Effector memory CD4-positive, alpha-beta T cell (primary cell): ENCODE results near the gene COL12A1.

ENCODE experiments used
- DNase-seq, 3 donors: peaks; one replicate each; pipeline ENCODE4 v3.0.0-alpha.2; 2020
- H3K27ac ChIP-seq: 2 replicates; pipeline ENCODE4 v1.7.0; 2013; ENCODE audit warnings: mild to moderate bottlenecking, low read length, moderate library complexity; ENCODE audit not compliant: insufficient read depth, poor library complexity, severe bottlenecking
- H3K27me3 ChIP-seq: replicated peaks from 2 replicates; pipeline ENCODE4 v1.7.0; 2013; ENCODE audit warnings: mild to moderate bottlenecking, low read length; ENCODE audit not compliant: insufficient read depth, control insufficient read depth, poor library complexity, severe bottlenecking
- H3K36me3 ChIP-seq: 2 replicates; pipeline ENCODE4 v1.7.0; 2013; ENCODE audit warnings: mild to moderate bottlenecking, low read length, moderate library complexity; ENCODE audit not compliant: control insufficient read depth, insufficient read depth
- H3K4me1 ChIP-seq: 2 replicates; pipeline ENCODE4 v1.7.0; 2013; ENCODE audit warnings: low read length, mild to moderate bottlenecking; ENCODE audit not compliant: control insufficient read depth, insufficient read depth, poor library complexity, severe bottlenecking
- H3K4me3 ChIP-seq: 2 replicates; pipeline ENCODE4 v1.7.0; 2013; ENCODE audit warnings: low read length, low read depth, mild to moderate bottlenecking; ENCODE audit not compliant: insufficient read depth, poor library complexity, severe bottlenecking
- H3K9me3 ChIP-seq: 2 replicates; pipeline ENCODE4 v1.7.0; 2013; ENCODE audit warnings: mild to moderate bottlenecking, low read length, moderate library complexity; ENCODE audit not compliant: control insufficient read depth

The COL12A1 gene

GRCh38 chr6:75213732-75214131, 7.9 kb upstream of the COL12A1 start:
- Histone ChIP-seq H3K4me1 (peaks cover 1% of the 10 kb centered on the region), H3K36me3 (no peaks in the 10 kb centered on the region), H3K9me3 (no peaks in the 10 kb centered on the region), H3K27ac (no peak overlapping the region), H3K27me3 (peaks cover 2% of the 10 kb centered on the region), H3K4me3 (no peak overlapping the region)
- no peak for DNase-seq

- Histone ChIP-seq H3K9me3 (no peaks in the 10 kb centered on the region), H3K27ac (no peak overlapping the region), H3K4me3 (no peak overlapping the region), H3K27me3 (peaks cover 8% of the 10 kb centered on the region), H3K36me3 (no peaks in the 10 kb centered on the region), H3K4me1 (peaks cover 7% of the 10 kb centered on the region)
- DNase-seq = no peak
These were observed 7.3 kb upstream of the COL12A1 start for GRCh38 chr6:75213112-75213511.

GRCh38 chr6:75211920-75212590, 6.2 kb upstream of the COL12A1 start:
- Histone ChIP-seq H3K4me1 (peaks cover 17% of the 10 kb centered on the region), H3K27me3 (peaks cover 18% of the 10 kb centered on the region)
- no peak for DNase-seq

GRCh38 chr6:75210885-75211739, 5.3 kb upstream of the COL12A1 start:
- DNase-seq = peak in 1 of 3 donors; percentile 44
- Histone ChIP-seq H3K27me3 (peaks cover 27% of the 10 kb centered on the region), H3K36me3 (no peaks in the 10 kb centered on the region), H3K4me1 (peaks cover 23% of the 10 kb centered on the region), H3K9me3 (no peaks in the 10 kb centered on the region), H3K4me3 (no peak overlapping the region), H3K27ac (no peak overlapping the region)

More at GRCh38 chr6:75211920-75212590, 6.2 kb upstream of the COL12A1 start:
- Histone ChIP-seq H3K27ac (no peak overlapping the region), H3K36me3 (no peaks in the 10 kb centered on the region), H3K4me3 (no peak overlapping the region), H3K9me3 (no peaks in the 10 kb centered on the region)

- no peak for DNase-seq
- Histone ChIP-seq H3K27ac (no peak overlapping the region), H3K4me1 (peaks cover 42% of the 10 kb centered on the region)
These were observed 3.4 kb upstream of the COL12A1 start for GRCh38 chr6:75209184-75209723.

GRCh38 chr6:75208298-75209183, 2.7 kb upstream of the COL12A1 start:
- H3K27ac ChIP-seq = no peak overlapping the region
- peak overlapping the region; percentile 40 for H3K4me3 ChIP-seq
- H3K36me3 ChIP-seq = no peaks in the 10 kb centered on the region
- DNase-seq = peak; percentile 51 to 68 (median 60)
- H3K9me3 ChIP-seq = no peaks in the 10 kb centered on the region
- H3K4me1 ChIP-seq = peaks cover 42% of the 10 kb centered on the region
- peaks cover 45% of the 10 kb centered on the region for H3K27me3 ChIP-seq

More at GRCh38 chr6:75209184-75209723, 3.4 kb upstream of the COL12A1 start:
- Histone ChIP-seq H3K9me3 (no peaks in the 10 kb centered on the region), H3K27me3 (peaks cover 38% of the 10 kb centered on the region), H3K4me3 (no peak overlapping the region), H3K36me3 (no peaks in the 10 kb centered on the region)

- H3K4me3 ChIP-seq = peak overlapping the region; percentile 41
- H3K27me3 ChIP-seq = peaks cover 46% of the 10 kb centered on the region
- H3K9me3 ChIP-seq = no peaks in the 10 kb centered on the region
- H3K36me3 ChIP-seq = no peaks in the 10 kb centered on the region
- DNase-seq = no peak
- H3K27ac ChIP-seq = no peak overlapping the region
- peaks cover 42% of the 10 kb centered on the region for H3K4me1 ChIP-seq
These were observed 906 bp upstream of the COL12A1 start for GRCh38 chr6:75206576-75207342.

GRCh38 chr6:75204959-75205775, 686 bp downstream of the COL12A1 start:
- peaks cover 55% of the 10 kb centered on the region for H3K27me3 ChIP-seq
- no peak for DNase-seq
- peak overlapping the region; percentile 41 for H3K4me3 ChIP-seq
- H3K4me1 ChIP-seq = peaks cover 42% of the 10 kb centered on the region
- no peaks in the 10 kb centered on the region for H3K36me3 ChIP-seq
- no peaks in the 10 kb centered on the region for H3K9me3 ChIP-seq
- H3K27ac ChIP-seq = no peak overlapping the region
